DMS153 (cell line): Measurements from ENCODE around the gene CSF3.

Experiments
- DNase-seq: peaks from one replicate; lab custom pipeline; 2025; lab: John Stamatoyannopoulos, UW

Gene CSF3

DNA sequence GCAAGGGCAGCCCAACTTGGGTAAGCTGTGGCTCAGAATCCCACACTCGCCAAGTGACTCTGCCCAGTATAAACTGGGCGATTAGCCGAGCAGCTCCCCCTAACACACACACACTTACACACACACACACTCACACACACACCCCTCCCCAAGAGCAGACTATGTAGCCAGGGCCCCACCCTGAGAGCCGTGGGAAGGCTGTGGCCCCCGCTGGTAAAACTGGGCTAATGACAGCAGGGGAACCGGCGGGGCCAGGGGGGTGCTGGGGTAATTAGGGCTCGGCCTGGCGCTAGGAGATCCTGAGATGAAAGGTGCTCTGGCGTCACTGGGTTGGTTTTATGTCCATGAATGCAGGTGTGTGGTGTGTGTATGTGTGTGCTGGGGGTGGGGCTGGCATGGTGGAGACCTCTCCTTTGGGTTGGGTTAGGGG is 46.4 kb downstream of the CSF3 start:
- DNase-seq: no peak

- DNase-seq: no peak
Observed at GRCh38 chr17:40062329-40063186, 47.3 kb downstream of the CSF3 start, which contains the start of gene THRA. TSS of gene THRA (plus strand) at chr17:40062965. CDS start at chr17:40074489, 11,524 bp downstream.

DNA sequence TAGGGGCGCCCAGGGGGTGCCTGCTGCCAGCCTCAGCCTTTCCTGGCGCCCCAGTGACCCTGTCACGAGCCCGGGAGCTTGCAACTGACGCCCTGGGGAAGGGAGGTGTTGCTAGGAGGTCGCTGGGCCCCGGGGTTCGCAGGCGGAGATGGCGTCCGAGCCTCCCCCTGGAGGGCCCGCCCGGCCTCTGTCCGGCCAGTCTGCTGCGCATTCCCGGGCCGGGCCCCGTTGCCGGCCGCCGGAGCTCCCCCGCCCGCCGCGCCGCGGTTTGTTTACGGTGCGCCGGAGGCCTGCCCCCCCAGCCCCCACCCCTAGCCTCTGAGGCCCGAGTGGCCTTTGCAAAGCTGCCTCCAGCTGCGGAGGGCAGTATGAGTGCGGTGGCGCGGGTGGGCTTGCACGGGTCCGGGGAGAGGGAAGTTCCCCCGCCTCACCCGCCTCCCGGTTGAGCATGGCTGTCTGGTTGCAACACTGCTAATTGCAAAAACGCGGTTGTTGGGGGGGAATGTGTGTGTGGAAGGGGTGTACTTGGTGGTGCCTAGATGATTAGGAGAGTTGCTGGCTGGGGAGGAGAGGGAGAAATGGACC is 48.0 kb downstream of the CSF3 start:
- no peak for DNase-seq

DNA sequence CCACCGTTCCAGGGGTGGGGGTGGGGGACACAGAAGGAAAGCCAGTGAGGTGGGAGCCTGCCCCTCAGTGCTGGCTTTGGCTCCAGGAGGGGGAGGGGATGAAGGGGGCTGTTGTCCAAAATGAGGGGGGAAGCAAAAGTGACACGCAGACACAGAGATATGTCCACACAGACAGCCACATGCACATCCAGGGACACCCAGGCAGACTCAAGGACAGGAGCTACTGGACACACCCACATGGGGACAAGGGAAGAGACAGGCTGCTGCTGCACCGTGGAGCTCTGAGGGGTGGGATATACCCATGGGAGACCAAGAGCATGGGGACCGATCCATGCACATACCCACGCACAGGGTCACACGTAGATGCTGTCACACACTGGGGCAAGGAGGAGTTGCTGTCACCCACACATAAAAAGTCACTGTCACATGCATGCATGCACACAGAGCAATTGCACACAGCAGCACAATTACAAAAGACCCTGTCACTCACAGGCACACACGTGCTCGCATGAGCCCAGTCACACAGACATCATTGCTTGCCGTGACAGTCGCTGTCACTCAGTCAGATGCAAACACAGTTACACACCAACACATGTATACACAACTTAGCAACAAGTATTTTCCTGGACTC is 48.8 kb downstream of the CSF3 start:
- no peak for DNase-seq

DNA sequence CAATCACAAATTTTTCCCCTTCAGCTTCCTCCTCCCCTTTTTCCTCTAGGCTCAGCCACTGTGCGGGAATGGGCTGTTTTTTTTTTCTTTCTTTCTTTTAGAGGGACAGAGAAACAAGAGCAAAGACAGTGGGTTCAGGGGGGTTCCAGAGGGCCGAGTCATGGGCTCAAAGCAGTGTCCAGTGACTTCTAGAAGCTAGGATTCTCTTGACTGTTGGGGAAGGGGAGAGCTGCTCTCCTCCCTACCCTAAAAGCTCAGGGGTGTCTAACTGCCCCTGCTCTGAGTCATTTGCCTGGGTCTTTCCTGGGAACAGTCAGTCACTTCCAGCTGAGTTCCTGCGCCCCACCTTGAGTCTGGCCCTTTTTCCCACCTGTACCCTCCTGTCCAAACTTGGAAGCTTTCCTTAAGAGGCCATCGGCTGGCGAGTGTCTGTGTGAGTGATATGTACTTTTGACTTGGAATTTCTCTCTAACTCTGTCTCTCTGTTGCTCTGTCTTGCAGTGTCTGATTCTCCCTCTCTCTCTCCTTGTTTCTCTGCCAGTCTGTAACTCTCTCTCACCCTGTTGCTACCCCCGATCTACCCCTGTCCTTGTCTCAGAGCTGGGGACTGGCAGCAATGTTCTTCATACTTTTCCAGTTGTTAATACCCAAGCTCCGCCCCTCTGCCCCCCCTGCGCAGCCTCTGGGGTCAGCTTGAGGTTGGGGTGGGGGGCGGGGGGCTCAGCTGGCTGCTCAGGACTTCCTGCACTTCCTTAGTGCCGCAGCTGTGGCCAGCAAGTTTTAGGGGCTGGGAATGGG is 49.9 kb downstream of the CSF3 start:
- DNase-seq: no peak

GRCh38 chr17:40065769-40066510 is 50.7 kb downstream of the CSF3 start:
- DNase-seq: no peak
